ENCODE measurements around the gene USP49.
A peak's percentile ranks its signal among the peaks of the same experiment; 100 is the strongest.

USP49 gene

DNA sequence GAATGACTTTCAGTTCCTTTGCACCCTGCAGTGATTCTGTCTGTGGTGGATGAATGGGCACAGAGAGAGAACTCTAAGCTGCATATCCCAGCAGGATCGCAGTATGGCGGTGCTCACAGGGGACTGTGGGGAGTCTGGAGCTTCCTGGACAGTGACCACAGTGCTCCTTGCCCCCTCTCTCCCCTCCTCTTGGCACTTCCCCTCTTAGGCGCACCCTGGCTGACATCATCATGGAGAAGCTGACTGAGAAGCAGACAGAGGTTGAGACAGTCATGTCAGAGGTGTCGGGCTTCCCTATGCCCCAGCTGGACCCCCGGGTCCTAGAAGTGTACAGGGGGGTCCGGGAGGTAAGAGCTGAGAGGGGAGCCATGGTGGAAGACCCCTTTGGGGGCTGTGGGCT is 34.7 kb upstream of the USP49 start:
- DNase-seq (ENCODE audit: low read depth) = no peak

DNA sequence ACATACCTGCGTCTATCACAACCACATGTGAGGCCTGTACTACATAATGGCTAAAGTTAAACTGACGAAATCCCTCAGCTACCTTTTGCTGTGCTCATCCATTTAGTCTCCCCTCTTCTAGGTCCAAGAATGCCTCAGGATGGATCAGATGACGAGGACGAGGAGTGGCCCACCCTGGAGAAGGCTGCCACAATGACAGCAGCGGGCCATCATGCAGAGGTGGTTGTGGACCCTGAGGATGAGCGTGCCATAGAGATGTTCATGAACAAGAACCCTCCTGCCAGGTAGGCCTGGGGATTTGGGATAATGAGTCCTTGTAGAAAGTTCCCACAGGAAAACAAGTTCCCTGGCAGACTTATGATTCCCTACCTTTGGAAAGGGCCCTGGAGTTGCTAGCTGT is 32.1 kb upstream of the USP49 start:
- no peak for DNase-seq (ENCODE audit: low read depth)

DNA sequence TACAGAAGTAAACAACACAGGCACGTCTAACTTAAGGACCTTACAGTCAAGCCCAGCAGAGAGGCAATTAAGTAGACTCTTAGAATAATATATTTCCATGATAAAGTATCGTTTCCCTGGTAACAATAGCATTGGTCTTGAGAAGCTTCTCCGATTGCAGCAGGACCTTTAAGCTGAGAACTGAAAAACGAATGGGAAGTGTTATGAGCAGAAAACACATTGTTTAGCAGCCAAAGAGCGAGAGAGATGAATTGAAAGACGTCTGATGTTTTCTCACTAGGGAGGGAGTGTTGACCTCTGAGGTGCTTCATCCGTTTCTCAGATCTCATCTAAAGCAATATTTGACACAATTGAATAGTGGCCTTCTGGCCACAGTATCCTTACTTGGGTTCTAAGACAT is 27.0 kb upstream of the USP49 start:
- no peak for DNase-seq (ENCODE audit: low read depth)

- no peak for DNase-seq (ENCODE audit: low read depth)
Observed at GRCh38 chr6:41921712-41921998, 26.5 kb upstream of the USP49 start.

DNA sequence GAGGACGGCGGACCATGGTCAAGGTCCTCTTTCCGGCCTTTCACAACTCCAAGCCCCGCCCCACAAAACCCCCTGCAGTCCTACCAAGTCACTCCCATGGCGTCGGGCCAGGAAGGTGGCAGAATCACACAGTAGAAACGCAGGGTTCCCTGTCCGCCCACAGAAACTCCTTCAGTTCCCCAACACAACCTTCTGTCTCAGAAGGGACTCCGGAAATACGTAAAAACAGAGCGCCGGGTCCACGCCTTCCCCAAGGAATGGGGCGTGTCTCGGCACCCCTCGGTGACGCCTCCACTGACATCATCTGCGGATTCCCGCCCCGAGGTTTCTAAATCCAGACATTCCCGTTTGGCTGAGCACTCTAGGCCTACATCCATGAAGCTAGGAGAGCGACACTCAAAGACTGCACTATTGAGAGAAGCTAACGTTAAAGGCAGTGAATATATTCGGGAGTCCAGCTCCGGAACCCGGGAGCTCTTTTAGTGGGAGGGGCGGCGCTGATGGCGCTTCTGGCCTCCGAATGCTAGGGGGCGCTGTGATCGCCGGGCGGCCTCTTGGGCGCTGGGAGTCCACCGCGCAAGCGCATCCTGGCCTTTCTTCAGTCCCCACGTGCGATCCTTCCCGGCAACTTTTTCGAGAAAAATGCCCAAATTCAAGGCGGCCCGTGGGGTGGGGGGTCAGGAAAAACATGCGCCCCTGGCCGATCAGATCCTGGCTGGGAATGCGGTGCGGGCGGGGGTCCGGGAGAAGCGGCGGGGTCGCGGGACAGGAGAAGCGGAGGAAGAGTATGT is 25.9 kb upstream of the USP49 start, which contains the start of the genes BYSL and MED20:
BYSL (plus strand) TSS at position 579 of the 791 bp plus-strand sequence; CDS start at position 643, 64 bp downstream.
MED20 (minus strand) TSS at position 219 of the 791 bp plus-strand sequence; CDS start at position 98, 121 bp downstream.
- peak; percentile 89 for DNase-seq (ENCODE audit: low read depth)

GRCh38 chr6:41917528-41917927 is 22.4 kb upstream of the USP49 start:
- DNase-seq (ENCODE audit: low read depth) = peak; percentile 95

GRCh38 chr6:41914869-41915530 is 19.8 kb upstream of the USP49 start:
- no peak for DNase-seq (ENCODE audit: low read depth)

- DNase-seq (ENCODE audit: low read depth) = no peak
Observed at GRCh38 chr6:41914343-41914742, 19.2 kb upstream of the USP49 start.

GRCh38 chr6:41909727-41910126 is 14.6 kb upstream of the USP49 start:
- no peak for DNase-seq (ENCODE audit: low read depth)

DNA sequence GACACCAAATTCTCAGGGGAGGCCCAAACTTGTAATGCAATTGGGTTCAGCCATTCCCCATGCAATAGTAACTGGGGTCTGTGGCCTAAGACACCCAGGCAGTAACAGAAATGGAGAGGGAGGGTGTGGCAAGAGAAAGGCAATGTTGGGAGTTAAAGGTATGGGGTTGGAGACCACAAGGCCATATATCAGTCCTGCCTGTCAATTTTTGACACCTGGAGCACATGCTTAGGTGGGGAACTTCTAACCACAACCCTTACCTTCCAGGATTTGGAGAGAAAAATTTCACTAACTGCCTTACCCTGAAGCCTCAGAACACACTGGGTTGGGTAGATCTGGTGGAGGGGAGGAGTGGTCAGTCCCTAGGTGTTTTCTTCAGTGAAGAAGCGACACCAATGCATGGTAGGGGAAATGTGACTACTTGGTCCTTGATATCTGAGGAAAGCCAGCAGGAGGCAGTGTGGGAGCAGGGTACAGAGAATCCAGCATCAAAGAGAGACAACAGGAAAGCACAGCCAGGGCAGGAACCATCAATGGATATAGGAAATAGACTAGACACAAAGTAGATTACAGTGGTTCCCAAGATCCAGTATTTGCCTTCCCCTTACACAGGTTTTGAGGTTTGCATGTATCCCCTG is 6.8 kb upstream of the USP49 start:
- DNase-seq (ENCODE audit: low read depth) = no peak

DNA sequence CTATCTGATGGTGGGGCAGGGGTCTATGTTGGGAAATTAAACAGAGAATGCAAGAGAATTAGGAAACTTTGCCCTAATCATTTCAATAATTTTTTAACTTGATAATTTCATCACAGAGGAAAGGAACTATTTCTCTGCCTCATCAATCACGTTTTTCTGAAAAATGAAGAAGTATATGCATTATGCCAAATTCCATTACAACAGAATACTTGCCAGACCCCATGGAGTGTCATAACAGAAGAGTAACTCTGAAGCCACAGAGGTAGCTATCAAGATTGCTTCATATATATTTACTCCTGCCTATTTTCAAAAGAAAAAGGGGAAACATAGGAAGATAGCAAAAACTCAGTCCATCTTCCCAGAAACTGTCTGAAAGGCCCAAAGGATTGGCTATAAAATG is 5.7 kb upstream of the USP49 start:
- DNase-seq (ENCODE audit: low read depth) = no peak

GRCh38 chr6:41896281-41896680 is 1.1 kb upstream of the USP49 start:
- DNase-seq (ENCODE audit: low read depth) = no peak

DNA sequence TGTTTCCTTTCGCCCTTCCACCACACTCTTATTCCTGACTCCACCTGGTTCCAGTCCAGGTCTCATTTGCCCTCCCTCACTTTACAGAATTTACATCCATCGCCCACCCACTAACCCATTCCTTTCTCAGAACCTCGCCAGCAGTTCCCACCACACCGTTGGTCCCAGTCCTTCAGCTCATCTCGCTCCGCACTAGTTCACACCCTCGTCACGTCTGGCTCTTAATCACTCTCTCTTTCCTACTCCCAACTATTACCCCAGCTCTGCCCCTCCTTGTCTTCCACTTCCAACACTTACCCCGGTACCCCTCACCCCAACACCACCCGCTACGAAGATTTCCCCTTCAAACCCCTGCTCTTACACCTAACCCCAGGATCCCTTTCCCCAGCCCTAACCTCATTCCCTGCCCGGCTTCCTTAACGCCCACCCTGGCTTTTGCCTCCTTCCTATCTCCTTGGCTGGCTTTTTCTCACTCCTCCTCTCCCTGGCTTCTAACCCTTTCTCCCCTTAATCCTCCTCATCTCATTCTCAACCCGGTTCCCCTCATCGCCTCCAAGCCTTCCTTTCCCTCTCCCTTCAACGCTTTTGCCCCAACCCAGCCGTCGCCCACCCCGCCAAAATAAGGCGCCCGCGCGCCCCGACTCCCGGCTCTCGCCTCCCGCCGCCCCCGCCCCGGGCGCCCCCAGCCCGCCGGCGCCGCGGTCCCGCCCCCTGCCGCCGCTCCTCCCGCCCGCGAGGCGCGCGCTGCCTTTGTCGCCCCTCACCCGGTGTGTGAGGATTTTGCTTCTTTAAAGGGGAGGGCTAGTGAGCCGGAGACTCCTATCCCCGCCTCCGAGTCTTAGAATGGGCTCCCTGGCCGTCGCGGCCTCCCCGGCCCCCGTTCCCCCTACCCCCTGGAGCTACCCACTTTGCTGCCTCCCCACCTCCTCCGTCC is 542 bp downstream of the USP49 start:
- no peak for DNase-seq (ENCODE audit: low read depth)

GRCh38 chr6:41892921-41893564 is 2.1 kb downstream of the USP49 start:
- no peak for DNase-seq (ENCODE audit: low read depth)

DNA sequence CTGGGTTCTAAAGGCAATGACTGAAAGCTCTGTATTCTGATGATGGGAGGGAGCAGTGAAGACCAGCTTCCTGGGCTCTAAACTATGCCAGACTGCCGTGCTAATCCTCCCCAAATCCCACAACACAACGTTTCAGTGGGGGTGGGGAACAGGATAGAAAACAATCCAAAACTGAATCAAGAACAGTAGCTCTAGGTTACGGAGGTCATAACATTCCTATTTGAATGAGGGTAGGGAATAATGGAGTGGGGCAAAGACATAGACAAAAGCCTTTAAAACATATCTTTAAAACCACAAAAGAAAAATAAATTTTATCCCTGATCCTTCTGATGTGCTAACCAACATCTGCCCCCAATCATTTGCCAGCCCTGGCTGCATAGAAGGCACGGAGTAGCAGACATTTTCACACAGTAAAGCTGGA is 7.8 kb downstream of the USP49 start:
- no peak for DNase-seq (ENCODE audit: low read depth)

GRCh38 chr6:41885930-41886329 is 9.2 kb downstream of the USP49 start:
- no peak for DNase-seq (ENCODE audit: low read depth)

DNA sequence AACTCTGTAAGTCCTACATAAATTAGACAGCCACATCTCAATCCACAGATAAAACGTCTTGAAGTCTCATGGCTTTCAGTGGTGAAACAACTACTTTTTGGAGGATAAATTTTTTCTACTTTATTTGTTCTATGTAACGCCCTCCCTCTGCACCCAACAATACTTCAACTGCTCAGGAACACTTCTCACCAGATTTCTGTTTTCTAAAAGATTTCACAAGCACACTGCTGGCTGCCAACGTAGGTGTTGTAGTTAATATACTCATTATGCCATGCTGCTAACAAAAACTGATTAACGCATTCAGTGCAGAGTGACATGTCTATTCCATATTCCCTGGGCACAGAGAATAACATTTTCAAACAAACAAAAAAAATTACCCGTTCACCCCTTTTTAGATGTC is 10.2 kb downstream of the USP49 start:
- DNase-seq (ENCODE audit: low read depth) = no peak

GRCh38 chr6:41881506-41881905 is 13.7 kb downstream of the USP49 start:
- no peak for DNase-seq (ENCODE audit: low read depth)

DNA sequence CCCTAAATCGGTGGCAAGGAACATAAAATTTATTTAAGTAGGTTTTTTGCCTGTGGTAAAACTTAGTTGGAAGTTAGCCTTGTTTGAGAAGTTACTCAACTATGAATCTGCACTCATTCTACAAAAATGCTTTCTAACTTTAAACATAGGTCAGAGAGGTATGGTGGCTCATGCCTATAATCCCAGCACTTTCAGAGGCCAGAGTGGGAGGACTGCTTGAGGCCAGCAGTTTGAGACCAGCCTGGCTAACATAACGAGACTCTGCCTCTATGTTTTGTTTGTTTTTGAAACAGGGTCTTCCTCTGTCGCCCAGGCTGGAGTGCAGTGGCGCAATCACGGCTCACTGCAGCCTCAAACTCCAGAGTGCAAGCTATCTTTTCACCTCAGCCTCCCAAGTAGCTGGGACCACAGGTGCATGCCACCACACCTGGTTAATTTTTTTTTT is 16.2 kb downstream of the USP49 start:
- DNase-seq (ENCODE audit: low read depth) = peak; percentile 25

DNA sequence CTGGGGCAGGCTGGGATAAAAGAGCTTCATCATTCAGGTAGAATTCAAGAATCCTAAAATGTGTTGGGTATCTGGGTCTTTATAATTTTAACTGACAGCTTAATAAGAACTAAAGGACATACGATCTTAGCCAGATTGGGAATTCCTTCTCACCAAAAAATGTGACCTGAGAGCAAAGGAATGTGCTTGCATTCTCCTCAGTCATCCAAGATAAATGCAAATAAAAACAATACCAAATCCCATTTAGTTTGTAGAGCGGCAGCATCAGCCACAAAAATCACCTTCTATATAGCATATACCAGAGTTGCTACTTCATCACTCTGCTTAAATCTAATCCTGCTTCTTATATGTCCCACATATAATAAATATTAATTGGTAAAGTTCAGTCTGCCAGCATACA is 16.9 kb downstream of the USP49 start:
- DNase-seq (ENCODE audit: low read depth) = peak; percentile 53

DNA sequence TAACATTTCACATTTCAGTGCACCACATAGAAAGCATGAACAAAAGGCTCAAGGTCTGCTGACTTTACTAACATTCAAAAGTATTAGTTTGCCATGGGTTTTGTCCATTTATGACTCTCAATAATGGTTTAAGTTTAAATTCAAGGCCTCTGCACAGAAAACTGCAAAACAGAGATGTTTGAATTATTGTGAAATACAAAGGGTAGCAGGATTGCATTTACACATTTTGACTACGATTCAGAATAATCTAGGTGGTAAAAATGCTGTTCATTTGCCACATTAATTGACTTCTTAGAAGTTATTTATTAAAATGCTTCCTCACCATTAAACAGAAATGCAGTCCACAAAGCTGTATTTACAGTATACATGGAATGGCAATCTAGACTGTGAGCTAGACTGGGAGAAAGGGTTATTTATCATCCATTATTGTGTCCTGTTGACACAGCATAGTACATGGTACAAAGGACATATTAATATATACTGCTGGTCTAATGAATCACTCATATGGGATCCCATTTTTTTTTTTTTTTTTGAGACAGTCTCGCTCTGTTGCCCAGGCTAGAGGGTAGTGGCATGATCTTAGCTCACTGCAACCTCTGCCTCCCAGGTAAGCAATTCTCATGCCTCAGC is 18.0 kb downstream of the USP49 start:
- DNase-seq (ENCODE audit: low read depth) = no peak

All from HS-5 (cell line).